GM15510 (cell line): Measurements from ENCODE around the gene TMIE.

Experiments used
- POLR2A ChIP-seq: IDR thresholded peaks from 3 replicates; pipeline ENCODE4 v1.6.1; 2011; ENCODE audit warnings: borderline replicate concordance; ENCODE audit not compliant: insufficient read length; ENCODE audit errors: extremely low read depth

The TMIE gene

DNA sequence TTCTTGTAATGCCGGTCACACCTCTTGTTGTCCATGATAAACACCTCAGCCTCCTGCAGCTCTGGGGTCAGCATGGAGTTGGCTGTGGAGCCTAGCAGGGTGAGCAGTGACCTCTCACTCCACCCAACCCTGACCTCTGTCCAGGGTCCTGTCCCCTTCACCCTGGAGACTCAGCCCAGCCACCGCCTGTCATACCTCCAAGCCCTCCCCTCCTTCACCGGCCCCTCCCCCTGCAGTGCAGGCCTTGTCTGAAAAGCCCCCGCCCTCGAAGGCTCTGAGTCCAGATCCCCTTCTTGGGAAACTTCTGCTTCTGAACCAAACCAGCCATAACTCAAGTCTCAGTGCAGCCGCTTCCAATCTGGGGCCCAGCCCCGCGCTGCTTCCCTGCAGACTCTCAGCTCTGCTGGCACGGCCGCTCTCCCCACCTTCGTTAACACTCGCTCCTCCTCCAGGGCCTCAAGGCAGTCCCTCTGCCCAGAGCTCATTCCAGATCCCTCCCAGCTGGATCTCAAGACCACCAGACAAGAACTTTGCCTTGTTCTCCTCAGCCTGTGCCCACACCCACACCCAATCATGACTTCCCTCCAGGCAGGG is 41.9 kb downstream of the TMIE start:
- TF ChIP-seq POLR2A: no peak

DNA sequence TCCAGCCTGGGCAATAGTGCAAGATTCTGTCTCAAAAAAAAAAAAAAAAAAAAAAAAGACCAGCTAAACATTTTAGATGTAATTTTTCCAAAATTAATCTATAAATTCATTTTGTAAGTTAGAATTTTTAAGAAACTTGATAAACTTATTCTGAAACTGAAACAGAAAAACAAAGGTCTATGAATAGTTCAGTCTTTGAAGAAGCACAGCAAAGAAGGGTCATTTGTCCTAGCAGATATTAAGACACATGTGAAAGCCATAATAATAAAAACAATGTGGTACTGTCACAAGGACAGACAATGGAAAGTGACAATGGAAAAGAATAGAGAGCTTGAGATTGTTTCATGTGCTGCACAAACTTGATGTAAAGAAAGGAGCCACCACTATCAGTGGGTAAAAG is 45.5 kb downstream of the TMIE start:
- TF ChIP-seq POLR2A: no peak

DNA sequence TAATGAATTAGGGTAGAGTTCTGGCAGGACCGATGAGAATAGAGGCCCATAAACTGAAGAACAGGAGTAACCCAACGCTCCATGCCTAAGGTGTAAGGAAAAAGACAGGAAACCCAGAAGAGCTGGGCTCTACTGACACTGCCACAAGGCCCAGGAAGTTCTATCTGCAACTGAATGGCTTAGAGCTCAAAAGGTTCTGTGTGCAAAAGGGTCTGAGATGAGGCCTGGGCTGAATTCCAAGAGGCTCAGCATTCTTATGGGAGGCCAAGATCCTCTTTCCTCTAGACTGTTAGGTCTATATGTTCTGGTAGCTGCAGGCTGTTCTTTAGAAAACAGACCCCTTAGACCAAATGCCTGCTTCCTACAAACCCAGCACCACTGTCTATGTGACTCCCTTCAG is 47.0 kb downstream of the TMIE start:
- TF ChIP-seq POLR2A: no peak

DNA sequence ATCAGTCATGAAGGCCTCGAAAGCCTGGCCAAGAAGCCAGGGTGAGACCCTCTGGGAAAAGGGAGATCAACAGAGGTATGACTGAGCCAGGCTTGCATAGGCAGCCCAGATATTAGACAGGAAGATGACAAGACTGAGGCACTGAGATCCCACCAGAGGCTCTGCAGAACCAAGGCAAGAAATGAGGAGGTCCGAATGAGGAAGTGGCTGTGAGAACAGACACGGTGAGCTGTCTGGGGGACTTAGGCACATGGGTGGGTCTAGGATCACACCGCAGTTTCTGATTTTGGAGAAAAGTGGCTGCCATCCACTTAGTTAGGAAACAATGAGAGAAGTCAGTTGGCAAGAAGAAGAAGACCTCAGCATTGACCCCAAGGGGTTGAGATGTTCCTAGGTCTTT is 47.9 kb downstream of the TMIE start:
- no peak for TF ChIP-seq POLR2A

DNA sequence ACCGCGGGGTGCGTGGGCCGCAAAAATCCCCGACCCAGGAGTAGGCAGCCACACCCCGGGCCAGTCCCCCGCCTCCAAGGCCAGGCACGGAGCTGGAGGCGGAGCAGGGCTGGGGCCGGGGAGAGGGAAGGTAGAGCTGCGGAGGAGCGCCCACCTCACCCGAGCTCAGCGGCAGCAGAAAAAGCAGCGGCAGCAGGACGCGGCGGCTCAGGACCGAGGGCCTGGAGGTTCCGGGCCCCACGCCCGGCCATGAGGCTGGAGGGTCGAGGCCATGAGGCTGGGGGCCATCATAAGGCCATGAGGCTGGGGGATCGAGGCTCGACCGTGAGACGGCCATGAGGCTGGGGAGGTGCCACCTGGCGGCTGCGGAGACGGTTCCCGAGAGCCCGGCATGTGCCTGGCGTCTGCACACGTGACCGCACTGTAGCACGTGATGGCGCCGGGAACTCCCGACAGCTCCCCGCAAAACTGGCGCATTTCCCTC is 49.4 kb downstream of the TMIE start:
- no peak for TF ChIP-seq POLR2A

DNA sequence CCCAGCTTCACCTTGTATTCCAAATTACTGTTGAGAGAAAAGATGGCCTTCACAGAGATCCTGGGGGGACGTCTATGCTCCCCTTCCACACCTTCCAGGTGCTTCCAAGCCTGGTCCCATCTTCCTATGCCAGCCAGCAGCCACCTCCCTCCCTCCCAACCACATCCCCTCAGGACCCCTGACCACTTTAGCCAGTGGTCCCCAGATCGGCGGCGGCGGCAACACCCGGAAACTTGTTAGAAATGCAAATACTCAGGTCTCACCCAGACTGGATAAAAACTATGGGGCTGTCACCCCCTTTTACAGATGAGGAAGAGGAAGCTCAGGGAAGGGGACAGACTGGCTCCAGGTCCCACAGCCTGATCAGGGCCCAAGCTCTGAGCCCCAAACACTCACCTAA is 54.5 kb downstream of the TMIE start:
- no peak for TF ChIP-seq POLR2A

DNA sequence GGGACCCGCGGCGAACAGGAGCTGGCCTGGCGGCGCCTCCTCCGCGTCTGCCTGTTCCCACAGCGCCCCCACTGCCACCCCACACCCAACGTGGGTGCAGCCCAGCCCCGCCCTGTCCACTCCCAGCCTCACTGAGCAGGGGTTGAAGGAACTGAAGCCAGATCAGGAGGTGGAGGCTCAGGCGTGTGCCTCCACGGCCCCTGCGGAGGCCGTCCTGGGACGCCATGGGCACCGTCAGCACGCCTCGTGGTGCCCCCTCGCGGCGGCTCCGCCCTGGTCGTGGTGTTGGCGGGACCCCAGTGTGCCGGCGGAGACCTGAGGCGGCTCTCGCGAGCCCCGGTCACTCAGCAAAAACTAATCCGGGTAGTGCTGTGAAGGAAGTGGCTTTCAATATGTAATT is 55.5 kb downstream of the TMIE start:
- no peak for TF ChIP-seq POLR2A

DNA sequence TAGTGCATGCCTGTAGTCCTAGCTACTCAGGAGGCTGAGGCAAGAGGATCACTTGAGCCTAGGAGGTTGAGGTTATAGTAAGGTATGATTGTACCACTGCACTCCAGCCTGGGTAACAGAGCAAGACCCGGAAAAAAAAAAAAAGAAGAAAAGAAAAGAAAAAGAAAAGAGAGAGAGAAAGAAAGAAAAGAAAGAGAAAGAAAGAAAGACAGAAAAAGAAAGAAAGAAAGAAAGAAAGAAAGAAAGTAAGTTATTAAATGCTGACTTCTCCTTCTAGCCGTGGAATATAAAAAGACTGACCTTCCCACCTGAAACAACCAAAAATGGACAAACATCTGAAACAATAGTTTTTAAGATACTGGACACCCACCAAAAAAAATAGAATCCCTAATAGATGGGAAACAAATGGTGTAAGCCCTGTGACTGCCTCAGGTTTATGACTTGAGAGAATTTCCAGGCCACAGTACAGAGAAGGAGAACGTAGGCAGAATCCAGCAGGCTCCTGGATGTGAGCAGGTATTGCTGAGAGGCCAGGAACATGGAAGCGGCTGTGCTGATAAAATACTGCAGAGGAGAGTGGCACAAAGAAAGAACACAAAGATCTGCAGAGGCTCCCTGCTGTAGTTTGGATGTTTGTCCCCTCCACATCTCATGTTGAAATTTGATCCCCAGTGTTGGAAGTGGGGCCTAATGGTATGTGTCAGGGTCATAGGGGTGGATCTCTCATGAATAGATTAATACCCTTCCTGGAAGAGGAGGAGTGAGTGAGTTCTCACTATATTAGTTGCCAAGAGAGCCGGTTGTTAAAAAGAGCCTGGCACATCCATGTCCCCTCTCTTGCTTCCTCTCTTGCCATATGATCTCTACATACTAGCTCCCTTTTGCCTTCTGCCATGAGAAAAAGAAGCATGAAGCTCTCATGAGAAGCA is 58.3 kb downstream of the TMIE start:
- no peak for TF ChIP-seq POLR2A
